Right forelimb (tissue), 1 donor: ENCODE data around the gene EMC9.

Experiments used
- DNase-seq: peaks from one replicate; pipeline ENCODE4 v3.0.0-alpha.2; 2018

The EMC9 gene

GRCh38 chr14:24146978-24147760, 5.8 kb upstream of the EMC9 start, which contains the start of gene RNF31:
Gene RNF31, plus strand, starts transcription at chr14:24147498. Its CDS starts 201 bp downstream, at chr14:24147699.
- peak; percentile 97 for DNase-seq

GRCh38 chr14:24146453-24146977, 5.1 kb upstream of the EMC9 start, which contains the start of gene PSME2:
Gene PSME2, minus strand, starts transcription at chr14:24146610. Its CDS starts 29 bp downstream, at chr14:24146581.
- peak; percentile 94 for DNase-seq

- no peak for DNase-seq
Measured at GRCh38 chr14:24145690-24146452, 4.5 kb upstream of the EMC9 start.

- DNase-seq: no peak
Measured at GRCh38 chr14:24145219-24145618, 3.8 kb upstream of the EMC9 start.

- no peak for DNase-seq
Measured at GRCh38 chr14:24144451-24144850, 3.1 kb upstream of the EMC9 start.

- DNase-seq: no peak
Measured at GRCh38 chr14:24143511-24143910, 2.1 kb upstream of the EMC9 start.

GRCh38 chr14:24139272-24139934, 2.0 kb downstream of the EMC9 start:
- DNase-seq: no peak

- no peak for DNase-seq
Measured at GRCh38 chr14:24138396-24139271, 2.8 kb downstream of the EMC9 start.

- DNase-seq: no peak
Measured at GRCh38 chr14:24137529-24138395, 3.6 kb downstream of the EMC9 start.

GRCh38 chr14:24136684-24137528, 4.5 kb downstream of the EMC9 start:
- no peak for DNase-seq

GRCh38 chr14:24135834-24136683, 5.3 kb downstream of the EMC9 start, which contains the start of gene PSME1:
Gene PSME1, plus strand, starts transcription at chr14:24136194. Its CDS starts 69 bp downstream, at chr14:24136263.
- DNase-seq: peak; percentile 95

- DNase-seq: no peak
Measured at GRCh38 chr14:24135584-24135833, 5.9 kb downstream of the EMC9 start.

GRCh38 chr14:24133735-24134134, 7.7 kb downstream of the EMC9 start:
- DNase-seq: no peak

- no peak for DNase-seq
Measured at GRCh38 chr14:24132976-24133375, 8.4 kb downstream of the EMC9 start.

GRCh38 chr14:24132061-24132685, 9.2 kb downstream of the EMC9 start:
- DNase-seq: no peak

- no peak for DNase-seq
Measured at GRCh38 chr14:24131549-24131966, 9.8 kb downstream of the EMC9 start.

GRCh38 chr14:24130717-24131548, 10.5 kb downstream of the EMC9 start:
- DNase-seq: peak; percentile 72

- no peak for DNase-seq
Measured at GRCh38 chr14:24130380-24130716, 11.0 kb downstream of the EMC9 start, which contains the start of gene FITM1. Gene FITM1, plus strand, starts transcription at chr14:24130659. Its CDS starts 905 bp downstream, at chr14:24131564.
